HG03439 (cell line): ENCODE data around the gene MAP7D1.

Source experiments
- ATAC-seq: cut with Tn5 transposase; IDR thresholded peaks from one replicate; pipeline ENCODE4 v1.9.1; 2021; ENCODE audit warnings: mild to moderate bottlenecking, moderate library complexity; ENCODE audit not compliant: unreplicated experiment

MAP7D1 gene

GRCh38 chr1:36126797-36127500 is 29.0 kb upstream of the MAP7D1 start:
- ATAC-seq, result no peak

GRCh38 chr1:36128126-36128904 is 27.6 kb upstream of the MAP7D1 start:
- no peak for ATAC-seq

- no peak for ATAC-seq
Observed at GRCh38 chr1:36128905-36129206, 27.1 kb upstream of the MAP7D1 start.

- no peak for ATAC-seq
Observed at GRCh38 chr1:36132029-36132428, 23.9 kb upstream of the MAP7D1 start.

GRCh38 chr1:36133484-36133883 is 22.5 kb upstream of the MAP7D1 start:
- ATAC-seq, result no peak

- no peak for ATAC-seq
Observed at GRCh38 chr1:36134031-36134430, 21.9 kb upstream of the MAP7D1 start.

- ATAC-seq, result no peak
Observed at GRCh38 chr1:36134505-36135329, 21.2 kb upstream of the MAP7D1 start.

- ATAC-seq, result no peak
Observed at GRCh38 chr1:36135330-36135667, 20.7 kb upstream of the MAP7D1 start.

- no peak for ATAC-seq
Observed at GRCh38 chr1:36135796-36136195, 20.2 kb upstream of the MAP7D1 start.

- ATAC-seq, result no peak
Observed at GRCh38 chr1:36136535-36136934, 19.4 kb upstream of the MAP7D1 start.

- no peak for ATAC-seq
Observed at GRCh38 chr1:36137226-36137625, 18.7 kb upstream of the MAP7D1 start.

GRCh38 chr1:36137776-36138175 is 18.2 kb upstream of the MAP7D1 start:
- no peak for ATAC-seq

GRCh38 chr1:36139521-36139920 is 16.4 kb upstream of the MAP7D1 start:
- ATAC-seq, result no peak

GRCh38 chr1:36142121-36142520 is 13.8 kb upstream of the MAP7D1 start:
- no peak for ATAC-seq

- ATAC-seq, result no peak
Observed at GRCh38 chr1:36143424-36143823, 12.5 kb upstream of the MAP7D1 start.

GRCh38 chr1:36144413-36144812 is 11.5 kb upstream of the MAP7D1 start:
- no peak for ATAC-seq

GRCh38 chr1:36148821-36149236 is 7.1 kb upstream of the MAP7D1 start:
- ATAC-seq, result no peak

GRCh38 chr1:36149237-36149972 is 6.6 kb upstream of the MAP7D1 start, which contains the start of gene TRAPPC3:
Gene TRAPPC3 (minus strand): TSS chr1:36149486. CDS start chr1:36149378, 108 bp downstream.
- peak; percentile 90 for ATAC-seq

GRCh38 chr1:36149973-36150295 is 6.0 kb upstream of the MAP7D1 start:
- ATAC-seq, result peak; percentile 0

- peak; percentile 40 for ATAC-seq
Observed at GRCh38 chr1:36150296-36151133, 5.4 kb upstream of the MAP7D1 start.
